GM12801 (cell line): Measurements from ENCODE around the gene TXNRD2.

Source experiments
- TF ChIP-seq, protein P1 (sequence below): IDR thresholded peaks from one replicate; pipeline ENCODE4 v1.5.1; 2011; ENCODE audit warnings: control low read depth; ENCODE audit not compliant: insufficient read length; ENCODE audit errors: extremely low read depth

TXNRD2 gene

DNA sequence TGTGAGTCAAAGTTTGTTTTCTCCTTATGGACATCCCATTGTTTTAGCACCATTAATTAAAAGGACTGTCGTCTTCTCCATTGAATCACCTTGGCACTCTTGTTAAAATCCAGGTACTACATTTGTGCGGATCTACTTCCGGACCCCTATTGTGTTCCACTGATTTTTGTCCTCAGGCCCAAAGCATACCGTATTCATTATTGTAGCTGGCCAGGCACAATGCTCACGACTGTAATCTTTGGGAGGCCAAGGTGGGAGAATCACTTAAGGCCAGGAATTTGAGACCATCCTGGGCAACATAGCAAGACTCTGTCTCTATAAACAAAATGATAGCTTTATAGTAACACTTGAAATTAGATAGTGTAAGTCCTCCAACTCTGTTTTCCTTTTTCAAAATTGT, 78.0 kb downstream of the TXNRD2 start:
- TF ChIP-seq, protein P1, sequence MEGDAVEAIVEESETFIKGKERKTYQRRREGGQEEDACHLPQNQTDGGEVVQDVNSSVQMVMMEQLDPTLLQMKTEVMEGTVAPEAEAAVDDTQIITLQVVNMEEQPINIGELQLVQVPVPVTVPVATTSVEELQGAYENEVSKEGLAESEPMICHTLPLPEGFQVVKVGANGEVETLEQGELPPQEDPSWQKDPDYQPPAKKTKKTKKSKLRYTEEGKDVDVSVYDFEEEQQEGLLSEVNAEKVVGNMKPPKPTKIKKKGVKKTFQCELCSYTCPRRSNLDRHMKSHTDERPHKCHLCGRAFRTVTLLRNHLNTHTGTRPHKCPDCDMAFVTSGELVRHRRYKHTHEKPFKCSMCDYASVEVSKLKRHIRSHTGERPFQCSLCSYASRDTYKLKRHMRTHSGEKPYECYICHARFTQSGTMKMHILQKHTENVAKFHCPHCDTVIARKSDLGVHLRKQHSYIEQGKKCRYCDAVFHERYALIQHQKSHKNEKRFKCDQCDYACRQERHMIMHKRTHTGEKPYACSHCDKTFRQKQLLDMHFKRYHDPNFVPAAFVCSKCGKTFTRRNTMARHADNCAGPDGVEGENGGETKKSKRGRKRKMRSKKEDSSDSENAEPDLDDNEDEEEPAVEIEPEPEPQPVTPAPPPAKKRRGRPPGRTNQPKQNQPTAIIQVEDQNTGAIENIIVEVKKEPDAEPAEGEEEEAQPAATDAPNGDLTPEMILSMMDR, result no peak

DNA sequence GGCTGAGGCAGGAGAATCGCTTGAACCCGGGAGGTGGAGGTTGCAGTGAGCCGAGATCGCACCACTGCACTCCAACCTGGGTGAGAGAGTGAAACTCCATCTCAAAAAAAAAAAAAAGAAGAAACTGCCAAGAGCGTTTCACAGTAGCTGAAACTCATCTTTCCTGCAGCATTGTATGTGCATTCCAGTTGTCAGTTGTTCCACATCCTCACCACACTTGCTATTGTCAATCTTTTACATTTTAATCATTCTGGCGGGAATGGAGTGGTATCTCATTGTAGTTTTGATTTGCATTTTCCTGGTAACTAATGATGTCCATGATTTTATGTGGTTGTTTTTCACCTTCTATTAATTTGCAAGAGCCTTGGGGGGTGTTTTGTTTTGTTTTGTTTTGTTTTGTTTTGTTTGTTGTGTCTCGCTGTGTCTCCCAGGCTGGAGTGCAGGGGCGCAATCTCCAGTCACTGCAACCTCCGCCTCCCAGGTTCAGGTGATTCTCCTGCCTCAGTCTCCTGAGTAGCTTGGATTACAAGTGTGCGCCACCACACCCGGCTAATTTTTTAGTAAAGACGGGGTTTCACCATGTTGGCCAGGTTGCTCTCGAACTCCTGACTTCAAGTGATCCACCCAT, 78.9 kb downstream of the TXNRD2 start:
- TF ChIP-seq, protein P1, result no peak

DNA sequence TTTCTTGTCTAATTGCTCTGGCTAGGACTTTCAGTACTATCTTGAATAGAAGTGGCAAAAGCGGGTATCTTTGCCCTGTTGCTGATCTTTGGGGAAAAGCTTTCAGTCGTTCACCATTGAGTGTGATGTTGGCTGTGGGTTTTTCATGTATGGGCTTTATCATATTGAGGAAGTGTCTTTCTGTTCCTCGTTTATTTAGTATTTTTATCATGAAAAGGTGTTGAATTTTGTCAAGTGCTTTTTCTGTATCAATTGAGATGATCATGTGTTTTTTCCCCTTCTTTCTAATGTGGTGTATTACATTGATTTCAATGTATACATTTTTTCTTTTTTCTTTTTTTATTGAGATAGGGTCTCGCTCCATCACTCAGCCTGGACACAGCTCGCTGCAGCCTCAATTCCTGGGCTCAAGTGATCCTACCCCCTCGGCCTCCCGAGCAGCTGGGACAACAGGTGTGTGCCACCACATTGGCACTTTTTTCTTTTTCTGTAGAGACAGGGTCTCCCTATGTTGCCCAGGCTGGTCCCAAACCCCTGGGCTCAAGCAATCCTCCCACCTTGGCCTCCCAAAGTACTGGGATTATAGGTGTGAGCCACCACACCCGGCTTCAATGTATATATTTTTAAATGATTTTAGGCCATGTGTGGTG, 81.6 kb downstream of the TXNRD2 start:
- TF ChIP-seq, protein P1, result no peak

DNA sequence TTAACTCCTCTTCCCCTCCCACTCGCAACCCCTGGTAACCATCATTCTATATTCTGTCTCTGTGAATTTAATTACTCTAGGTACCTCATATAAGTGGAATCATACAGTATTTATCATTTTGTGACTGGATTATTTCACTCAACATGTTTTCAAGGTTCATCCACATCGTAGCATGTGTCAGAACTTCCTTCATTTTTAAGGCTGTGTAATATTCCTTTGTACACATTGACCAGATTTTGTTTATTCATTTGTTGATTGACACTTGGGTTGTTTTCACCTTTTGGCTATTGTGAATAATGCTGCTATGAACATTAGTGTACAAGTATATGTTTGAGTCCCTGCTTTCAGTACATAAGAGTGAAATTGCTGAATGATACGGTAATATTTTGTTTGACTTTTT, 84.2 kb downstream of the TXNRD2 start:
- TF ChIP-seq, protein P1, result no peak

DNA sequence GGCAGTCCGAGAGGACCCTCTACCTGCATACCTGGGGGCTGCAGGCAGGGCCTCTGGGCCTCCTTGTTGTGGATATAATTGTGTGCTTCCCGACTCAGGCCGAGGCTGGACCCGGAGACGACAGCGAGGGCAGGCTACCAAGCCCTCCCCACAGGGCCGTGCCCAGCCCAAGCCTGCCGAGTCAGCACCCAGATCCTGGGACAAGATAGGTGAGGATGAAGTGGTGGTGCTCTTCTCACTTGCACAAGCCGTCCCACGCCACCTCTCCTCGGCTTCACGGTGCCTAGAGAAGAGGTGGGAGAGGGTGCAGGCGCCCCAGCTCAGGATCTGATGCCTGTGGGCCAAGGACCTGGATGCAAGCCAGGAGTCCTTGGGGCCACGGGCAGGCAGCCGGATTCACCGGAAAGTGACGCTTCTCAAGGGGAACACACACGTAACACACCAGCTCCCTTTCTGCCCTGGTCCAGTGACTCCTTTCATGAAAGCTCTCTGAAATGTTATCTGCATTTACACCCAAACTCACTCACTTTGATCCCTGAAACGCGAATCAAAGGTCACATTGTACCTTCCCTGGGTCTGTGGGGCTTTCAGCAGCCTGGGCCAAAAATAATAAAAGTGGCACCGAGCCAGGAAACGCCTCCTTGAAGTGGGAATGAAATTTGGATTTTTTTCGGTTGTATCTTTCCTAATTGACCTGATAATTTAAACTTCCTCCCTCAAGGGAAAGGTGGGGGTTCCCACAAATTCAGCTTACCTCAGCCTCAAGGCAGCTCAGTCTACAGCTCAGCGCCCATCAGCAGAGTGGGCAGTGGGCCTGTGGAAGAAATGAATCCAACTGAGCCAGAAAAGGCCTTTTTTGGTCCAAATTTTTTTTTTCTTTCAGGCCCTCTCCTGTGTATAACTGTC, 85.9 kb downstream of the TXNRD2 start:
- TF ChIP-seq, protein P1, result no peak

DNA sequence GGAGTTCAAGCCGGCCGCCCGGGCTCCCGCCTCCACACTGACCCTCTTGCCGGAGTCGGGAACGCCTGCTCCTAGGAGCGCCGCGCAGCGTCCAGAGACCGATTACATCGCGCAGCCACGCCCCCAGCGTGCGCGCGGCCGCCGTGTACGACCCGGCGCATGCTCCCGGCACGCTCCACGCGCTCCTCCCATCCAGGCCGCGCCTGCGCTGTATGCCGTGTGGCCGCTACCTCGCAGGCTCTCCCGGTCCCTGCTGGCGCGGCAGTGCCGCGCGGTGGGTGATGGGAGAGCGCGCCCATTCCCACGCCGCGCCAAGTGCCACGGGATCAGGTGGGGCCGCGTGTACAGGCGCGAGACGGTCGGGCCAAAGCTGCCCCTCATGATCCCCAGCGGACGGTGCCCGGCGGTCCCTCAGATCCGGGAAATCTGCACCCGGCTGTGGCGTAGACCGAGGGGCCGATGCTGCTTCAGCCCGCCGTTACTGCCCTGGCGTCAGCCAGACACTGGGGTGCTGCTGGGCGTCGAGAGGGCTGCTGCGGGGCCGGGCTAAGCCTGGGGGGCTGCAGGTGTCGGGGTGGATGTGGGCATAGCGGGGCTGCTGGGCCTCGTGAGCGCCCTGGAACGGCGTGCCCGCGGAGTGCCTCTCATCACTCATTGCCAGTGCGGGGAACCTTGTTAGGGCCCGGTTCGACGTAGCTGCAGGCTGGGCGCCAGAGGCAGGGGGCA, 86.7 kb downstream of the TXNRD2 start, which contains the start of the genes GNB1L and RTL10:
TSS of gene GNB1L (minus strand) at position 97 of the 726 bp plus-strand sequence. CDS start 33,519 bp downstream, outside the sequence.
TSS of gene RTL10 (minus strand) at position 97 of the 726 bp plus-strand sequence. CDS start 2,613 bp downstream, outside the sequence.
- TF ChIP-seq, protein P1, result no peak
